Measurements from ENCODE around the gene GPR89A.

GPR89A gene

GRCh38 chr1:145719230-145720079 is 111.7 kb downstream of the GPR89A start, which contains the start of gene CD160:
CD160 (plus strand) TSS chr1:145719499; CDS start chr1:145728328, 8,829 bp downstream.
- DNase-seq, result no peak

Data from activated effector memory CD4-positive, alpha-beta T cell treated with anti-CD3 and anti-CD28 coated beads, Interleukin-2, amount 50 U/mL, for 16 hours (primary cell).